ENCODE data around the gene GGA1. TPM values are rescaled to one million over a fixed set of nuclear protein-coding genes. Genes with fewer than 3 reads are reported as not detected.
A peak's percentile ranks its signal among the peaks of the same experiment; 100 is the strongest.

The GGA1 gene
- total RNA-seq, 8 experiments from 2014 or later = 25.1 to 76.1 (median 34.1) TPM

GRCh38 chr22:37681556-37682049 lies 73.0 kb downstream of the GGA1 start:
- in situ Hi-C loops (cut with MboI; ENCODE audit: low pct_unique_long_range_greater_than_20kb in 2 of 9, low sequenced_read_pairs in 9 of 9, unreplicated experiment in 9 of 9) = no loop called here

More at GRCh38 chr22:37681556-37682049, 73.0 kb downstream of the GGA1 start:
- H3K27ac ChIP-seq = no peak overlapping the region
- H3K4me1 ChIP-seq (replicated peaks in 1 of 2) = peaks cover 5 to 7% of the 10 kb centered on the region in 2 donors
- H3K4me3 ChIP-seq = no peak overlapping the region
- peak in 3 of 8 experiments; percentile 16 to 48 (median 16) for ATAC-seq (replicated peaks in 6 of 8)
- WGBS, 10 experiments = 13 to 40% (median 20%) methylated on average over 1 to 5 of the region's 6 CpGs; no CpG with 5 or more reads in 5 of the 10 experiments

Other genes starting within 250 kb of the GGA1 start
- gene ELFN2, start 181.4 kb upstream of the GGA1 start, total RNA-seq = 1 to 10 TPM in 4 of 8 experiments, under 1 TPM in 4; 0.27 to 7.1 (median 2.7) TPM
- gene MFNG, start 122.5 kb upstream of the GGA1 start, total RNA-seq = 1 to 10 TPM in 4 of 8 experiments, not detected in 4; 2.5 to 8.6 (median 6.9) TPM
- 1 to 10 TPM; 1.1 to 7.5 (median 2.0) TPM for gene CARD10, start 89.4 kb upstream of the GGA1 start, total RNA-seq
- 10 to 100 TPM in 3 of 8 experiments, 1 to 10 TPM in 5; 3.5 to 38.6 (median 8.7) TPM for gene CDC42EP1, start 48.4 kb upstream of the GGA1 start, total RNA-seq
- under 1 TPM in 2 of 8 experiments, not detected in 6; 0.57 to 0.97 TPM for gene LGALS2, start 28.7 kb upstream of the GGA1 start, total RNA-seq
- gene SH3BP1, start 30.8 kb downstream of the GGA1 start, total RNA-seq = 10 to 100 TPM in 1 of 8 experiments, 1 to 10 TPM in 6, under 1 TPM in 1; 0.87 to 17.3 (median 3.3) TPM
- 10 to 100 TPM; 11.3 to 62.8 (median 50.0) TPM for gene PDXP, start 49.9 kb downstream of the GGA1 start, total RNA-seq
- gene LGALS1, start 66.8 kb downstream of the GGA1 start, total RNA-seq = 1,000 to 10,000 TPM in 1 of 8 experiments, 100 to 1,000 TPM in 4, 10 to 100 TPM in 3; 23.1 to 1,188 (median 160) TPM
- gene NOL12, start 77.5 kb downstream of the GGA1 start, total RNA-seq = 10 to 100 TPM; 16.4 to 41.8 (median 26.6) TPM
- 10 to 100 TPM; 13.8 to 56.2 (median 25.3) TPM for gene TRIOBP, start 88.2 kb downstream of the GGA1 start, total RNA-seq
- gene GCAT, start 199.1 kb downstream of the GGA1 start, total RNA-seq = 10 to 100 TPM; 10.6 to 41.6 (median 14.6) TPM
- not detected for gene GALR3, start 214.5 kb downstream of the GGA1 start, total RNA-seq
- gene ANKRD54, start 235.5 kb downstream of the GGA1 start, total RNA-seq = 10 to 100 TPM; 12.3 to 56.7 (median 30.9) TPM
- gene EIF3L, start 240.6 kb downstream of the GGA1 start, total RNA-seq = 1,000 to 10,000 TPM in 2 of 8 experiments, 100 to 1,000 TPM in 6; 381 to 1,095 (median 566) TPM

All from motor neuron (in vitro differentiated cells).